Limb (tissue), 2 donors: Measurements from ENCODE around the gene EGLN1.
"Not testable (repeated sequence)": the region's sequence is repeated elsewhere in the genome, so short reads cannot be mapped to it uniquely, and the experiment has no call there.

Source experiments
- DNase-seq, 2 donors: peaks; one replicate each; pipeline ENCODE4 v3.0.0-alpha.2; 2016; ENCODE audit errors: extremely low spot score in 2 of 2

Gene EGLN1

DNA sequence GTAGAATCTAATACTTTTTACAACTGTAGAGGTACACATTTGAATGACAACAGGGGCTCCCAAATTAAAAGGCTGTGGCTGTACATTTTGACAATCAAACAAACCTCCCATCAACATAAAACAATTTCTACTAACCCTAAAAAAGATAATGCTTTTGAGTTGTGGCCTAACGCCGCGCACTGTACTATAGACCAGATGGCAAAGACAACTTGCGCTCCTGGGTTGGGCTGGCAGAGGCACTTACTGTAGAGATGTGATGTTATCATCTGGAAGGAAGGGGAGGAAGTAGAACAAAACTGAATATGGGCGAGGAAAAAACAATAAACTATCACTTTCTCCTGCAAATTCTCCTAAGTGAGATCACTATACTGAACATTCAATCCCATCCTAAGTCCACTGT is 57.9 kb downstream of the EGLN1 start:
- DNase-seq, result no peak

DNA sequence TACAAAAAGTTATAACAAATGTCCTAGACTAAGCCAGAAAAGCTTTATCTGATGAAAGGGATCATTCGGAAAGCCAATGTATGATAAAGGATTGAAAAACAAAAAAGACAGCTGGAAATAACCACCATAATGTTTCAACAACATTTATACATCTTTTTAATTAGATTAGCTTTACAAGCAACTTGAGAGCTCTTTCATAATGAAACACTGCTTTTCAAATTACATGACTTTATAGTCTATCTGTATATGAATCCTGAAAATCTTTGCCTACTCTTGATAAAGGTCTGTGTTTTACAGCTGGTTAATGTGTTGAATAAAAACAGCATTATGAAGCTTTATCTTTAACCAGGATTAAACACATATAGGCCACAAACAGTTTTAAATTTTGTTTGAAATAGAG is 58.5 kb downstream of the EGLN1 start:
- DNase-seq, result no peak

DNA sequence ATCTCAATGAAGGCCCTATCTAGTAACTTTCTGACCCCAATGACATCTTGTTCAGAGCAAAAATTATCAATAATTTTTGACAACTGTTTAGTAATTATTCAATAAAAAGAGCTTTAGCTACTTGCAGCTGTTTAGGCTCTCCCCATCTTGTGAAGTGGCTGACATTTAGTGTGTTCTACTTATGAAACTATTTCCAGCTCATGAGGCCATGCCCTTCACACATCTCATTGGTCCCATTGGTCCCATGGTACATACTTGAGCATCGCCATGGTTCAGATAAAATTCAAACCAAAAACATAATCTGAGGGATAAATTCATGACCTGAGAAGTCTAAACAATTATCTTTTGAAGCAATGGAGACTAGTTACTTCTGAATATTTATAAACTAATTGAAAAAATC is 59.8 kb downstream of the EGLN1 start:
- no peak for DNase-seq

DNA sequence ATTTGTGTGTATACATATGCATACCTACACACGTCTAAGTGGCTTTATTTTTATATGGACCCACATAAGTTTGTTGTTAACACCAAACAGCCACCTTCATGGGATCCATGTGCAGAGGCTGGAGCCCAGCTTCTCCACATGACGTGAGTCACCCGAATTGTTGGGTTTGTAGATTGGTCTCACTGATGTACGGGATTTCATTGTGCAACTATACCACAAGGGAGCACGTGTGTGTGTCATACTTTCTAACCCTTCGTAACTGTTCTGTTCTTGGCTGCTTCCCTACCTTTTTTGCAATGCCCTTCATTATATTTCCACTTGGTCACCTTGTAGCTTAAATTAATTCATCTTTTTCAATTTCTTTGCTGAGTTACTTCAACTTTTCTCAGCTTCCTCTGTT is 63.0 kb downstream of the EGLN1 start:
- no peak for DNase-seq

DNA sequence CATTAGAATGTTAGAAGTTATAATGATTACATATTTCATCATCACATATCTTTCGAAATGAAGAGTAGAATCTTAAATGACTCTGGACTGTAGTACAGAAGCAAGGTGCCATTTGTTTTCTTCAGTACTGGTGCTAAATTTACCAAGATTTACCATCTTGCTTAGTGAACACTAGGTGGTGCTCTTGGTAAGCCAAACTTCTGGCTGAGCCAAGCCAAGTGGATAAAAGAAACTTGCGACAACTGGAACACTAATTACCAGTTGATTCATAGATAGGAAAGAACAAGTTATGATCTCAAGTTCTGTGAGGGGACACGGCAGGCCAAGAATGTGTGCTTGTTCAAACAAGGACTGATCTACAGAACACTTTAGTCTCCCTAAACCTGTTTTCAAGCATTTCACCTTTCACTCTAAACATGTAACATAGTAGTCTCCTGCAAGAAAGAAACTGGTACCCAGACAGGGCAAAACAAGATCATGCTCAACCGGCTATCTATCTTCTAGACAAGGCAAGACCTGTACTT is 64.2 kb downstream of the EGLN1 start:
- peak; percentile 42 to 86 for DNase-seq

DNA sequence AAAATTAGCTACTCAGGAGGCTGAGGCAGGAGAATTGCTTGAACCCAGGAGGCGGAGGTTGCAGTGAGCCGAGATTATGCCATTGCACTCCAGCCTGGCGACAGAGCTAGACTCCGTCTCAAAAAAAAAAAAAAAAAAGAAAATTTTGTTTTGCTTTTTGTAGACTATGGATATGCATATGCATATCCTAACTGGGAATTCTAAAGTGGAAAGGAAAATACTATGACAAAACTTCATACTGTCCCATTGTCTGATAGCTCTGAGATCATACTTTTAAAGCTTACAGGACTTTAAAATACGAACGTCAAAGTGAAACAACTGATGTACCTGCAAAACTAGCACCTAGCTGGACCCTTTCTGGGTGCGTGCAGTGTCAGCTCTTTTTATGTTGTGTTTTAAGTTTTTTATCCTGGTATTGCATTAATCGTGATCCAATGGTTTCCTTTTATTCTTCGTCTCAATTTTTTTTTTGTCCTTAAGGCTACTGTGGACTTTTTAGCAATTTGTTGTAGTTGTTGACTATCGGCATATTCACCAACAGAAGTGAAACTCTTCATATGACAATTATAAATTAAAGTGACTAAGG is 64.8 kb downstream of the EGLN1 start:
- DNase-seq, result no peak

DNA sequence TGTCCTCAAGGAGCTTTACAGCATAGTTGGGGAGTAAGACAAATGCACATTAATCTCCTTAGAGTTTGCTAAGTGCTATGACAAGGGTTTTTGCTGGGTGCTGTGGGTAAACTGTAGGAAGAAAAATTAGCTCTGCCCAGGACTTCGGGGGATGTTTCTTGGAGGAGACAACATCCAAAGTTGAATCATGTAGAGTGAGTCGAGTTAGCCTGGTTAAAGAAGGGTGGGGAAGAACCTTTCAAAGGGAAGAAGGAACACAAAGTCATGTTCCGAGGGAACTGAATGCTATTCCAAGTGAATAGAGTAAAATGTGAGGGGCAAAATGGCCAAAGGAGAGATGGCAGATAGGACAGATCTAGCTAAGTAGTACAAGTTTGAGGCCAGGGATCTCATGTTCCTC is 66.9 kb downstream of the EGLN1 start:
- no peak for DNase-seq

DNA sequence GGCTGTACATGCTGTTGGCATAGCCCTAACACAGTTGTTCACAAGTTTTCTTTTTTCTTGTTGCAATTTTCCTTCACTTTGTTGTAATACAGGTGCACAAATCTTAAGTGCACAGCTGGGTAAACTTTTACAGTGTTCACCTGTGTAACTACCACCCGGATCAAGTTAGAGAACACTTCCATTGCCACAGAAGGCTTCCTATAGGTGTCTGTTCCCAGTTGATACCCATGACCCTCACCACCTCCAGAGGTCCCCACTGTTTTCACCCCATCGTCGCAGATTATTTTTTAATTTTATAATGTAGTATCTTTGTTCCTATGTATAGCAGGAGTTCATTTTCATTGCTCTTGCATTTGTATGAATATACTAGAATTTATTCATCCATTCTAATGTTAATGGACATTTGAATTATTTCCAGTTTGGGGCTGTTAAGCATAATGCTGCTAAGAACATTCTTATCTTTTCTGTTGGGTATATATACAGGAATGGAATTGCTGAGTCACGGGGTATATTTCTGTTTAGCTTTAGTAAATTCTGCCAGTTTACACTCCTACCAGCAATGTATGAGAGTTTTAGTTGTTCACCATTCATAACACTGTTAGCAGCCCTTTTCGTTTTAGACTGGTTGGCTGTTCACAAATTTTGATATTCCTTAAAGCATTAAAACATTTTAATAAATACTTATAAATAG is 67.6 kb downstream of the EGLN1 start:
- no peak for DNase-seq

DNA sequence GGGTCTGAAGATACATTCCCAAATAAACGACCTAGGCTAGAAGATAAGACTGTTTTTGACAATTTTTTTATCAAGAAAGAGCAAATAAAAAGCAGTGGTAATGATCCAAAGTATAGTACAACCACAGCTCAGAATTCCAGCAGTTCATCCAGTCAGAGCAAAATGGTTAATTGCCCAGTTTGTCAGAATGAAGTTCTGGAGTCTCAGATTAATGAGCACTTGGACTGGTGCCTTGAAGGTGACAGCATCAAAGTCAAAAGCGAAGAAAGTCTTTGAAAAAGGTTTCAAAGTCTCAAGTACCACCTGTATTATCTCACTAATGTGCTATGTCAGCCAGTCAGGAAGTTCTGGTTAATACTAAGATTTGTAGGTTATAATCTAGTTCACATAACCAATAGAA is 69.0 kb downstream of the EGLN1 start:
- DNase-seq, result no peak

DNA sequence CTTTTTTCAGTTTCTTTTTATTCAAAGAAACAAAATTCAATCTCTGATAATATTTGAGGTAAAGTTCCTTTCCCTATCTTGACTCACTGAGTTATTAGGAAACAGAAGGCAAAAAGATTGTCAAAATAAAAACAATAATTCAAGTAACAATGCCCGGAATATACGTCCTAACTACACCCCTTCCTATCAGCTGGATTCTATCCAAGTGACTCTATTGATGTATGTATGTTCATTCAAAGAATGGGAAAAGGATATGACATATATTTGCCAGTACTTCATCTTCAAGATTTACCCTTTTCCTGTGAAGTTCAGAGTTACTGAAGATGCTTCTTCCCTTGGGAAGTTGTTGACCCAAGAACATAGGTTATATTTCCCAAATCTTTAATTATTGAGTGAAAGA is 70.3 kb downstream of the EGLN1 start:
- no peak for DNase-seq

DNA sequence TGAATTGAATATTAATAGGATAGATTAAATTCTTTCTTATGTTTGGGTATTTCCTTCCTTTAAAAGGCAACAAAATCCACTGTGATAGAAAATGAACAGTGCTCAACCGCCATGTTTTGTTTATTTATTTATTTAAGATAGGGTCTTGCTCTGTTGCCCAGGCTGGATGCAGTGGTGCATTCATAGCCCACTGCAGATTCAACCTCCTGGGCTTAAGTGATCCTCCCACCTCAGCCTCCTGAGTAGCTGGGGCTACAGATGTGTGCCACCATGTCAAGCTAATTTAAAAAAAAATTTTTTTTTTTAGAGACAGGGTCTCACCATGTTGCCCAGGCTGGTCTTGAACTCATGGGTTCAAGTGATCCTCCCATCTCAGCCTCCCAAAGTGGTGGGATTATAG is 73.2 kb downstream of the EGLN1 start:
- DNase-seq, result not testable (repeated sequence)

DNA sequence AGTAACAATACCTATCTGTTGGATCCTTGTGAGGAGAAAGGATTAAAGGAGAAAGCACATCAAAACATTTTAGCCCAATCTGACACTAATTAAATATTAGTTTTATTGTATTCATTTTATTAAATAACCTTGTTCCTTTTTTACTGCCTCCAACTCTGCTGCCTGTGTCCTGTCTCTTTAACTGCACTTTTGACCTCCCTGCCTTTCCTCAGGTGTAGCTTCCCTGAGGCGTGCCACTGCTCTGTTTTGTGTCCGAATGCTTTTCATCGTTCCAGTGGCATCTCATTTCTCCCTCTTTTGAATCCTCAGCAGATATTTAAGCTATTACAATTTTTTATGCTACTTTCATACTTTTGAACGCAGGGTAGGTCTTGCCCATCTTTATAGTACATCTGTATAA is 73.6 kb downstream of the EGLN1 start:
- DNase-seq, result no peak

DNA sequence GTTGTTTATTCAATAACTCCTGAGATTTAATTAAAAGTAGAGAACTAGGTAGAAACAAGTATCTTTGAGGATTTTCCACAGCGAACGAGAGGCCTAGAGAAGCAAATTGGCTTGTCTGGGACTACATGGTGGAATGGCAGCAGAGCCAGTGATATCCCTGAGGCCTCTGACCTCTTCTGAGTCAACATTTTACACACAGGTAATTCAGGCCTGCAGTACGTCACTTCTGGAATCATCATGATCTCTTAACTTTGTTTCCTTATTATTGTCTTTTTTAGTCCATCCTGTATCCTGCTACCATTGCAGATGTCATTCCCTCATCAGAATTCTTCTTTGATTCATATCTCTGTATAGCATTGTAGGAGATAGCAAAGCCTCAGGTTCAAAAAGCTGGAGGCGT is 74.1 kb downstream of the EGLN1 start:
- DNase-seq, result no peak

DNA sequence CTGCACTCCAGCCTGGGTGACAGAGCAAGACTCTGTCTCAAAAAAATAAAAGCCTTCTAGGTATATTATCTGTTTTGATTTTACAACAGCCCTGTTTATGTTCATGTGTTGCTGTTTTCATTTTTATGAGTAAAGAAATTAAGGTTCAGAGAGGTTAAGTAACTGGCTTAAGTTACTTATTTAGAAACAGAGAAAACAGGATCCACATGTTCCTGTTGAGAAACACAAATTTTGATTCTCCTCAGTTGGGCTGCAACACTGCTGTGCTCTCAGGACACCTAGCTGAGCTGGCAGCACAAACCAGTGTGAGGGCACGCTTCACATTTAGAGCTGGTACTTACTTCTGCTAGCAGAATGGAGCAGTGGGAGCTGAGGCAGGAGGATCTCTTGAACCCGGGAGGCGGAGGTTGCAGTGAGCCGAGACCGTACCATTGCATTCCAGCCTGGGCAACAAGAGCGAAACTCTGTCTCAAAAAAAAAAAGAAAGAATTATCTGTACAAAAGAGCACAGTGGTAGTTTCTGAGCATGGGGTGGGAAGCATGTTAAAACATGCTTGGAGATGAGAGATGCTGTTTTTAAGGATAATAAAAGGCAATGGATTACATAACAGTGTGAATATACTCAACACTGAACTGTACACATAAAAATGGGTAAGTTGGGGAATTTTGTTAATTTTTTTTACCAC is 81.6 kb downstream of the EGLN1 start:
- no peak for DNase-seq

DNA sequence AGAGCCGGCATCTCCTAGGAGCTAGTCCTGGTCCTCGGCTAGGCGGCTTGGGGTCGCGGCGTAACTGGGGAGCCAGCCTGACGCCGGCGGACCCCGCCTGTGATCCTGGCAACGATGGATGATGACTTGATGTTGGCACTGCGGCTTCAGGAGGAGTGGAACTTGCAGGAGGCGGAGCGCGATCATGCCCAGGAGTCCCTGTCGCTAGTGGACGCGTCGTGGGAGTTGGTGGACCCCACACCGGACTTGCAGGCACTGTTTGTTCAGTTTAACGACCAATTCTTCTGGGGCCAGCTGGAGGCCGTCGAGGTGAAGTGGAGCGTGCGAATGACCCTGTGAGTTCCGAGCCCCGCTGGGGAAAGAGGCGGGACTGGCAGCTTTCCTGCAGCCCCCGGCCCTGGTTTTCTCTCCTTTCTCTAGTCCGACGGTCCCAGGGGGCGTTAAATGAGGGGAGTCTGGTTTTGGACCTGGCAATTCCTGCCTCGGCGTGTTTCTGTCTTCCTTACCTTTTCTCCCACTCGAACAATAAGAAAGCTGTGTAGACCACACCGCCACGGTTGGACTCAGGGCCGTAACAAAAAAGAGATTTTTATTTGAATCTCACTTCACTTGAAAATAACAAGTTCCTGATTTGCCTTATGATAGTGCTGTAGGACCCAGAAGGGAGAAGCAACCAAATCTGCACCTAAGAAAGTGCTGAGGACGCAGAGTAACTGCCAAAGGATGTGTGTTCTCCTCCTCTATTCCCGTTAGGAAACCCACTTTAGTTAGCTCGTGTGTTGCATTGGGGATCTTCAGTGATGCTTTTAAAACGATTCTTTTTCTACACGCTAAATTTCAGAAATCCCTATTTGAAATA is 83.6 kb downstream of the EGLN1 start, which contains the start of gene SPRTN:
SPRTN (plus strand) TSS at position 24 of the 859 bp plus-strand sequence; CDS start at position 115, 91 bp downstream.
- DNase-seq, result no peak

DNA sequence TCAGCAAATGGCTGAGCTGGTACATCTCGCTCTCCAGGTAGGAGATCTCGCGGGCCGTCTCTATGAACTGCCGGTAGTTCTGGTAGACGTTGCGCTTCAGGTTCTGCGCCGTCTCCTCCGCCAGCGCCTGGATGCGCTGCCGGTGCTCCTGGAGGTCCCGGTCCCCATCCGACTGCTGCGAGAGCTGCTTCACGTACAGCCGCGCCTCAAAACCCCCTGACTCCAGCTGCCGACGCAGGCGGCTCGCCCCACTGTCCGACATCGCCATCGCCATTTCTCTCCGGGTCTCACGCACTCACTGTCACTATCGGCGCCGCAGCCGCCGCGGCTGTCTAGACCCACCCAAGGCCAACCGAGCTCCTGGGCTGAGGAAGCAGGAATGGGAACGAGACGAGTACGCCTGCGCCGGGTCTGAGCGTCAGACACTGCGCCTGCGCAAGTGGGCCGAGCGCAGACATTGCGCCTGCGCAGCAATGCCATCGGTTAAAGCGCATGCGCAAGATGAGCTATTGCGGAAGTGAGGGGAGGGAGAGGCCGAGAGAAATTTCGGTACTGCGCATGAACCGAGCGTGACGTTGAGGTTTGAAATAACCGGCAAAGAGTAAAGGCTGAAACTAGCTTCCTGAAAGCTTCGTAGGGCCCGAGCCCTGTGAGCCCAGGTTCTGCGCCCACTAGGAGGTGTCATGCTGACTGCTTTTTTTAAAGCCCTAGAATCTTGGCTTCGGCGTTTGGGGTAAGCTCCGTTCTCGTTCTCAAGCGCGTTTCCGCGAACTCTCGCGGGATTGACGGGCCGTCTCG is 84.4 kb downstream of the EGLN1 start, which contains the start of gene EXOC8:
EXOC8 (minus strand) TSS at position 381 of the 798 bp plus-strand sequence; CDS start at position 274, 107 bp downstream.
- DNase-seq, result peak; percentile 99

DNA sequence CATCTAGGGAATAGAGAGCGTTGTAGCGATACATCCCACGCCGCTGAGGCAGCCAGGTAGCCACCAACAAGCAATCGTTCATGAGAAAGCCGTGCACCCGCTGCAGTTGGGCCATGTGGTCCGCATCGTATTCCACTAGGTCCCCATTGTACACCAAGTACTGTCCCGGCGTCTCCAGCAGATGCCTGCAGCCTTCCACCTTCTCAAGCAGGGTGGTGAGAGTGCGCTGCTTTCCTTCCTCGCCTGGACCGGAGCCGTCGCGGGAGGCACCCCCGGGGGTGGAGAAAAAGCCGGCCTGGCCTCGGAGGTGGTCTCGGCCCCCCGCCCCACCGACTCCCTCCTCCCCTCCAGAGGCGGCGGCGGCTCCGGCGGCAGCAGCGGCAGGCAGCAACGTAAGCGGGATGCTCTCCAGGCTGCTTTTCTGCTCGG is 85.0 kb downstream of the EGLN1 start:
- DNase-seq, result no peak

DNA sequence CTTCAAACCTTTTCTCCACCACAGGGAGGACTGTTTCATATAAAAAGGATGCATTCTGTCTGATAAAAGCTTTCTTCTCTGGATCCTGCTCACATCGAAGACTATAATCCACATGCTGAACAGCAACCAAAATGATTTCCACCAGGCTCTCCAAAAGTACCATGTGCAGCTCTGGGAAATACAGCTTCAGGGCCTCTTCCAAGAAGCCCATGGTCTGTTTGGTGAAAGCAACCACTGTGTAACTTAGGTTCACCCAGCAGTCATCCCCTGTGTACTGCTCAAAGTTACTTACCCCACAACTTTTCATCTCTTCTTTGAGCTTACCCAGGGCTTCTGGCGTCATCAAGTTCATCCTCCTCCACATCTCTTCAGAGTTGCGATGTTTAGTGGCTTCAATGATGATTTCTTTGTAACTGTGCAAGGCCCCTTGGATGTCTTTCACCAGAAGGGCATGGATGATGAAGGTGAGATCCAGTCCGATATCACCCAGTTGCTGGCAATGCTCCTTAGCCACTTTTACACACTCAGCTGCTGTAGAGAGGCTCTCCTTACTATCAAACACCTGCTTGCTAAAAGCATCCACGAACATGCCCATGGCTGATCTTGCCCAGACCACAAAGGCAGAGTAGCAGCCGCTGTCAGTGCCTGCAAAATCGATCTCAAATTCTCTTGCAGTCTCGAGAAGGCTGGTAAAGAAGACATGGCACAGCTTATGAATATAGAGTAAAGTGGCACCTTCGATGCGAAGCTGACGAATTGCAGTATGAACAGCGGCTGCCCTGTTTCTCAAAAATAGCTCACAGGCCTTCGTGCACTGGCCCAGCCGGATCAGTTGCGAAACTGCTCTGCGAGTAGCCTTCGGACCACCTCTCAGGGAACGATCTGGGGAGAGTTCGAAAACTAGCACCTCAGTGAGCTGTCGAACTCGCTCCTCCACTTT is 86.2 kb downstream of the EGLN1 start:
- no peak for DNase-seq

DNA sequence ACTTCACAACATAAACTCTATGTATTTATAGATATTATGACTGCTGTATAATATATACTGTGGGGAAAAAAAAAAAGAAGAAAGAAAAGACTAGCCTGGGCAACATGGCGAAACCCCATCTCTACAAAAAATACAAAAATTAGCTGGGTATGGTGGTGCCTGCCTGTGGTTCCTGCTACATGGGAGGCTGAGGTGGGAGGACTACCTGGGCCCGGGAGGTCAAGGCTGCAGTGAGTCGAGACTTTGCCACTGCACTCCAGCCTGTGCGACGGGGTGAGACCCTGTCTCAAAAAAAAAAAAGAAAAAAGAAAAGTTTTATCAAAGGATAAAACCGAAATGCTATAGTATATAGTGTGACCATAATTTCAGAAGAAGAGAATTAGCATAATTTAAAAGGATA is 87.1 kb downstream of the EGLN1 start:
- DNase-seq, result no peak
